RPMI8226 (cell line): ENCODE results near the gene FAM81B.

ENCODE experiments used
- DNase-seq: peaks from one replicate; pipeline ENCODE4 v3.0.0-alpha.2; 2015

FAM81B gene

DNA sequence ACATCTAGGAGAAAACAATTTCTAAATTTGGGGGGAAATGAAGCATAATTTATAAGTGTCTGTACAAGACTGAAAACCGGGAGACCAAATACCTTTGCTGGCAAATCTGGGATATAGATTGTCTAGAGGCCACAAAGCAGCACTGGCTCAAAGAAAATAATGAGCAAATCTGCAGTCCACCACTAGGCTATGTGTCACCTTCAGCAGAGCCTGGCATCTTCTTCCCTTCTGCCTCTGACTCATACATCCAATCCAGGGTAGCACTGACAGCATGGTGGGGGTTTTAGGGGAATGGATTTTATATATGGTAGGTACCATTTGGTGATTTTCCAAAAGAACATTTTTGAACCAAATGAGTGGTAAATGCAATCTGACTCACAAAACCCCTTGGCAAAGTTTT is 12.8 kb downstream of the FAM81B start:
- no peak for DNase-seq

DNA sequence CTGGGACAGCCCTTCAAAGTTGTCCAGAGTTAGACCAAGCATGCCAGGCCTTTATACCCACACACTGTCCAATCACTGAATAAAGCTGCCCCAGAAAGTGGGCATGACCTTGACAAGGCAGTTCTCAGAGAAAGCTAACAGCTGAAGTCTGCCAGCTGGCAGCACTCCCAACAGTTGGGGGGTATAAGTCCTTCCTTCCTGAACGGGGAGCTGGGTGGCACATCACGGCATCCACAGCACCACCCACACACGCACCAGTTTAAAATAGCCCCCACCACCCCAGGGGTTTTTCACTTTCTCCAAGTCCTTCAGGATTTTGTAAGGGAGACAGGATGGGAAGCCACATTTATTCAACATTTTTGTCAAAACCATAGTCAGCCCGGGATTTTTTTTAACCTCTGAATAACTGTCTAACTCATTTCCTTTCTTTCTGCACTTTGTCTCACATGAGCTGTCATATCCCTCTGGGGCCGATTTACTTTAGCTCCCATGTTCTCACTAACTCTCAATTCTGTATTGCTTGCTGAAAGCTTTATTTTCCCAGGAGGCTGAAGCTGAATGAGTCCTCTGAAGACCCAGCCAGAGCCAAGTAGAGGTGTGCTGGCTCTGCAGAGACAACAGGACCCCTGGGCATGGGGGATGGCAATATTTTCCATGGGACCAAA is 15.4 kb downstream of the FAM81B start:
- DNase-seq, result no peak

DNA sequence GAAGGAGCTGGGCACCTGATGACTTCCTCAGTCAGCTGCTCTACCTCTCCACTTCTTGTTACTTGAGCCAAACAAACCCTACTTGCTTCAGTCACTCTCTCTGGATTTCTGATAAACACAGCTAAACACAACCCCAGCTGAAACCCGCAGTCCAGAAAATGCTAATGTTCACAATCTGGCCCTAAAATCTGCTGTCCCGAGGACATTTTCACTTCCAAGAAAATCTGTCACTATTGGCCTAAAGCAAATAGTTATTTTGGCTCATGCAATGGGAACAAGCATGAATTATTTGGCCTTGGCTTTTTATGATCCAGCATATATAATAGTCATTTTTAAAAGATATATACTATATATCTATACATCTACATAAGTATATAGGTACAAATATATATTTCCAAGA is 19.1 kb downstream of the FAM81B start:
- DNase-seq, result no peak

DNA sequence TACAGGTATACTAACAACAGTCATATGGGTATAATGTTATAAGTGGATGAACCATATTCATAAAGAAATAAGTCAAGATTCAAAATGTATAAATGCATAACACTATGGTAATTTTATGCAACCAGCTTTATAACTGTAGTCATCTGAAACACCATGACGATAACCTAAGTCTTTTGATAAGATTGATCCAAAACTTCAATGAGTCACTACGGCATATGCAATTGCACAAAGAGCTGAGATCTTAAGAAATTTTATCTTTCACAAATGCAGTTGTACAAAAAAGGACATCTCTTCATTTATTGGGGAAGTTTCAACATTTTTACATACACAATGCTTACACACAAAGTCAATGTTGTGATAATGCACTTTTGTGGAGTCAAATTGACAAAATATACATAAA is 20.3 kb downstream of the FAM81B start:
- no peak for DNase-seq

DNA sequence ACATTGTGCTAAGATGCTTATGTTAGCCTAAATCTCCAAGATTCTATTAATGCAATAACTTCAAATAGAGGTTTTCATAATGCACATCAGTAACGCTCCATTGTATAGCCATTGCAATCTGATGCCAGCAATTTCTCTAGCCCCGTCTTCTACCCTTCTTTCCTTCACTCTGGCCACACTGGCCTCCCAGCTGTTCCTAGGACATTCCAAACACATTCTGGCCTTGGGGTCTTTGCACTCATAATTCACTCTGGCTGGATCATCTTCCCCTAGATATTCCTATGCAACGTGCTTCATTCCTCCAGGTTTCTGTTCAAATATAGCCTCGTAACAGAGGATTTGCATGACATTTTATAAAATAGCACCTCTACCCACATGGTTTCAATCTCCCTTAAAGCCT is 23.3 kb downstream of the FAM81B start:
- no peak for DNase-seq

GRCh38 chr5:95417971-95418370 is 26.8 kb downstream of the FAM81B start:
- DNase-seq, result no peak

DNA sequence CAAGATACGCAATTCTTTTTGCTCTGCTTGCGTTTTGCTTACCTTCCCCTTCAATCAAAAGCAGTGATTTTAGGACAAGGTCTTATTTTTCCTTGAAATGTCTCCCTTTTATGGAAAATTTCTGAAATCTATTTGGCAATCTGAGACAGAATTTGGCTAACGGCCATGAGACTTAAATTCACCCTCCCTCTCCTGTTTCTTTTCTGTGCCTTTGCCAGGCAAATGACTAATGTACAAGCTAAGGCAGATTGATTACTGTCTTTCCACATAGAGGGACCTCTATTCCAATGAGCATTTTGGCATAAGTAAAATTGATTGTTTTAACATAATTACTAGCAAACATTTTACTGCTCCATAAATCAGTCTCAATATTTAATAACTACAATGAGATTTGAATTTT is 31.7 kb downstream of the FAM81B start:
- DNase-seq, result no peak

DNA sequence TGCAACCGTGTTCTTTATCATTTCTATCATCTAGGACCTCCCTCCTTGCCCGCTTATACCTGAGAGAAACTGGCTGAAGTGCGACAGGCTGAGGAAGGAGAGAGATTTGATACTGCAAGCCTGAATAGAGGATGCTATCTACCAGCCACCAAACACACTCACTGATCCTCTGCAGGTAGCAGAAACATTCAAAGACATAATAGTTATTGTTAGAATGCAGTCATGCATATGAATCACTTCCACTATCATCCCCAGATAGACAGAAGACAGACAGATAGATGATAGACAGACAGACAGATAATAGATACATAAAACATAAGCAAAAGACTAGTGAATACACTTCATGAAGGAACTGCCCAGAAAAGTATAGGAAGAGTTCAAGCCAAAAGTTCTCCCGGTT is 32.9 kb downstream of the FAM81B start:
- no peak for DNase-seq

DNA sequence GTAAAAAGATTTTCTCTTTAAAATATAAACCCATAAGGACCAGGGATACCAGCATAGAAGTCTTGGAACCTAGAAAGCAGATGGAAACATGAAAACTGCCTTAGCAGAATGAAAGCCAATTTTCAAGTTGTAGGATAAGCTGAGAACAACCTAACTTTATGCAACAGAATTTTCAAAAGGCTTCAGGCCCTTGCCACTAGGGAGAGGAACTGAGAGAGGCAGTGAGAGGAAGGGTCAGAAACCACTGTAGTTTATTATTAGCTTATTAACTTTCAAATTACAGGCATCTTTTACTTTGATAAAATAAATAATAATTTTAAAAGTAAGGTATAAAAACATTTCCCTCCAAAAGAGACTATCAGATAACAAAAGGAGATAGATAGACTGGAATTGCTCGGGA is 33.4 kb downstream of the FAM81B start:
- no peak for DNase-seq

- no peak for DNase-seq
Measured at GRCh38 chr5:95426227-95426626, 35.1 kb downstream of the FAM81B start.

DNA sequence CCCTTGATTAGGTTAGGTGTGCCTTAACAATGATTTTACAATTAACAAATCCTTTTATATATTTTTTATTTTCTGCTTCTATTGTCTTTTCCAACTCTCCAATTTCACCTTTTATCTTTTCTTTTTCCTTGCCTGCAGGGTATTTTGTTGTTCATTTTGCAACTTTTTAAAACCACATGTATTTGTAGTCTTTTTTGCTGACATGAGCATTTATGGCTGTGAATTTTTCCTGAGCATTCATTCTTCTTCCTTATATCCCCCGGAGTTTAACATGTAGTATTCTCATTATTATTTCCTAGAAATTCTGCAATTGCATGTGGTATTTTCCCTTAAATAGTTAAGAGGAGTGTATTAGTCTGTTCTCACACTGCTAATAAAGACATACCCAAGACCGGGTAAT is 41.6 kb downstream of the FAM81B start:
- no peak for DNase-seq

DNA sequence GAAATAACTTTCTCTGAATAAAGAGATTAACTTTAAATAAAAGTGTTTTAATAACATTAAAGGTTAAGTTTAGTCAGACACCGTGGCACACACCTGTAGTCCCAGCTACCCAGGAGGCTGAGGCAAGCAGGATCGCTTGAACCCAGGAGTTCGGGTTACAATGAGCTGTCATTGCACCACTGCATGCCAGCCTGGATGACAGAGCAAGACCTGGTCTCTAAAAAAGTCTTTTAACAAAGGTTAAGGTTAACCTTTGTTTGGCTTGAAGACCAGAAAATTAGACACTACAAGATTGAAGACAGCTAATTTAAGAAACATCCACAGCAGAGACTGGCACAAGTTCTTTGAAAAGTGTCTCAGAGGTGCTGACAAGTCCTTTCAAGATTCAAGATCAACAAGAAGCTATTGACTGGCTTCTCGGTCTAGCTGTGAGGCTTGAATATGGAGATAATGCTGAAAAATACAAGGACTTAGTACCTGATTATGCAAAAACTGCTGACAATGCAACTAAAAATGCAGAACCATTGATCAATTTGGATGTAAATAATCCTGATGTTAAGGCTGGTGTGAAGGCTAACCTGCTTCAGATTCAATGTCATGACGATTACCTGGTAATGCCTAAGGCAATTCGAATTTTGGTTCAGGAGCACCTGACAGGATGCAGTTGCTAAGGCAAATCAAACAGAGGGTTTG is 48.8 kb downstream of the FAM81B start:
- DNase-seq, result no peak

DNA sequence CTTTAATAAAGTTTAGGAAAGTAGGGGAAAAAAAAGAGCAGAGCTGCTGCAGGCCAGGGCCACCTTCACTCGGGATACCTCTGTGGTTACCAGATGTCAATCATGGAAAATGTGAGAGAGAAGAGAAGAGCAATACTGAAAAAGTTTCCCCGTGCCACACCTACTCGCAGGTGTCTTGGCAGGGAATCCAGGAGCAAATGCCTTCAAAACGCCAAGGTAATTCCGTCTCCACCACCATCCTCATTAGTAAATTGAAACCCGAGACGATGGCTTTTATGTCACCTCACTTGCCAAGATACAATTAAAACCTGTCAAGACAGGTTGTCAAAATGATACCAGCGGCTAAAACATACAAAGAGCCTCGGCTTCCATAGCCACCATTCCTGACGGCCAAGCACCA is 49.7 kb downstream of the FAM81B start:
- no peak for DNase-seq

GRCh38 chr5:95441636-95442035 is 50.5 kb downstream of the FAM81B start:
- no peak for DNase-seq

DNA sequence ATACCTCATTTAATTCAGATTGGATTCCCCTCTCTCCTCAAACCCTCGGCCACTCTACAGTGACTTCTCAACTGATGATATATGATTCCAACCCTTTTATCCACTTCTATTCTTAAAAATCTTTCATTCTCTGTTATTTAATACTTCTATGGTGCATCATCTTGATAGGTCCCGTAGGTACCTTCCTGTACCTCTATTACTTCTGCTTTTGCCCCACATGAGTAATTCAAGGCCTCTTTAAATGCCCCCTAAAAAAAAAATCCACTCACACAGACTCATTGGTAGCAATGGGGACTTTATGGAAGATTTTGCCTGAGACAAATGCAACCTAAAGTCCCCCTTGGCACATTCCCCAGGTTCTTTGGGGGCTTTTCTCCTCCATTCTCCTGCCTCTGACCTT is 54.3 kb downstream of the FAM81B start:
- no peak for DNase-seq

DNA sequence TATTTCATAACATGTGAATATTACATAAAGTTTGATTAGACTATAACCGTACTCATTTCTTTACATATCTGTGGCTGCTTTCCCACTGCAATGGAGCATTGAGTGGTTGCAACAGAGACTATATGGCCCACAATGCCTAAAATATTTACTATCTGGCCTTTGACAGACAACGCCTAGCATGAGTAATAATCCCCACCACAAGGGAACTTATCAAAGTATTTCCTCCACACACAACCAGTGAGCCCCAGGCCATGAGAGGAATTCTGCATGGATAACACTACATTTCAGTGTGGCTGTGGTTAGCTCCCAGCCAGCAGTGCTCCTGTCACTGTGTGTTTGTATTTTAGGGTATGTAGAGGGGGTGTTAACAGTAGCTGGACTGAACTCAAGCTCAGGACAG is 54.8 kb downstream of the FAM81B start:
- no peak for DNase-seq

DNA sequence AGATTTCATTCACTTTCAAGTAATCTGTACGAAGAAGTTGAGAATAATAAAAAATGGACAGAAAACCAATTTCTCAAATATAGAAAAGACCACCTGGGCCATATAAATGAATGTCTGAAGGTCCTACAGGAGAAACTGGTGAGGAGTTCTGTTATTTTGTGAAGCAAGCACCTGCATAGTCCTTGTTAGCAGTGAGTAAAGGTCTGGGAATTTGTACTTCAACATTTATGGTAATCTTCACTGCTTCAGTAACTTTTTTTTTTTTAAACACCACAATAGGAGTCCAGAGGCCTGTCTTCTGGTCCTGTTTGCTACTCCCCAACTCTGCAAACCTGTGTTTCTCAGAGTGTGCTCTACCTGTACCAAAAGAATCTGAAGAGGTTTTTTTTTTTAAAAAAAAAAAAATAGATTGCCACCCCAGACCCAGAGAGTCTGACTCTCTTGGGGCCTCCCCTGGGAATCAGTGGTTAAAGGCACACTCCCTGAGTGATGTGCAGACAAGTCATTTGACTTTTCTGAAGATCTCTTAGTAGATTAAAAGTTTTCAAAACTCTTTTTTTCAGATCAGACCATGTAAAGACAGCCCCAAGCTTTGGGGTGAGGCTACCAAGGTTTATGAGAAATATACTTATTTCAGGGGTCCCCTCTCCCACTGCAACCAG is 55.5 kb downstream of the FAM81B start:
- DNase-seq, result no peak

GRCh38 chr5:95447961-95448360 is 56.8 kb downstream of the FAM81B start:
- no peak for DNase-seq

- DNase-seq, result no peak
Measured at GRCh38 chr5:95448789-95449188, 57.6 kb downstream of the FAM81B start.

DNA sequence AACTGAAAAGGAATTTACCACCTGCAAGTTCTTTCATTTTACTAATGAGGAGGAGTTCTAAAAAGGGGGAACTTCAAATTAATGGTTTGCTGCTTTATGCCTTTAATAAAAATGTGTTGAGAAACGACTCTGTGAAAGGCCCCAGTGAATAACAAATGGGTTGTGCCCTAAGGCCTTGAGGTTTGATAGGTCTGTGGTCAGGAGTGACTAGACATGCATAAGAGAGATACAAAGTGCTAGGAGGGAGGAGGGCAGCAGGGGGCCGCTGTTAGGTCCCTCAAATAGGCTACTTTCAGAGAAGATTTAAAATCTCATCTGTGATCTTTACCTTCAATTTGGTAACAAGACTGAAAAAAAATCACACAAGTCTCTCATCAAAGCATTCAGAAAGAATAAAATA is 58.3 kb downstream of the FAM81B start:
- no peak for DNase-seq

DNA sequence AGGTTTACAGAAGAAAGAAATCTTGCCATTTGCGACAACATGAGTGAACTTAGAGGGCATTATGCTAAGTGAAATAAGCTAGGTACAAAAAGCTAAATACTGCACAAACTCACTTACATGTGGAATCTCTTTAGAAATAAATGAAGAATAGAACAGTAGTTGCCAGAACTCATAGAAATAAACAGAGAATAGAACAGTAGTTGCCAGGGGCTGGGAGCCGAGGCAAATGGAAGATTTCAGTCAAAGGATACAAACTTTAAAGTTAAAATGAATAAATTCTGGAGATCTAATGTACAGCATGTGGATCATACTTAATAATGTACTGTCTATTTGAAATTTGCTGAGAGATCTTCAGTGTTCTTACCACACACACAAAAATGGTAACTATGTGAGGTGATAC is 63.4 kb downstream of the FAM81B start:
- DNase-seq, result no peak

DNA sequence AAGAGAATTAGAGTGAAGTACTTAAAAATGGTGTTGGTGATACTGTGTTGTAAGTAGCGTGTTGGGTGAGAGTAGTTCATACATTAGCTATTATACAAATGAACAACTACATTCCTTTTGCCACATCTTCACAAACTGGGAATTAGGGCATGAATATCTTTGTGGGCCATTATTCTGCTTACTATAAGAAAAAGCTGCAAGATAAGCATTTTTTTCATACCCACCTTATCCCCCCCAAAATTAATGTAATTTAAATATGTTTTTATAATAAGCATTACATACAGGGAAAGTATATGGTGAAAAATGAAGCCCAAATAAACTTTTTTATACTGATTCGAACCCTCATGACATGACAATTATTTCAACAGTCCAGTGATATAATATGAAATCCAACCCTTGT is 69.5 kb downstream of the FAM81B start:
- no peak for DNase-seq

DNA sequence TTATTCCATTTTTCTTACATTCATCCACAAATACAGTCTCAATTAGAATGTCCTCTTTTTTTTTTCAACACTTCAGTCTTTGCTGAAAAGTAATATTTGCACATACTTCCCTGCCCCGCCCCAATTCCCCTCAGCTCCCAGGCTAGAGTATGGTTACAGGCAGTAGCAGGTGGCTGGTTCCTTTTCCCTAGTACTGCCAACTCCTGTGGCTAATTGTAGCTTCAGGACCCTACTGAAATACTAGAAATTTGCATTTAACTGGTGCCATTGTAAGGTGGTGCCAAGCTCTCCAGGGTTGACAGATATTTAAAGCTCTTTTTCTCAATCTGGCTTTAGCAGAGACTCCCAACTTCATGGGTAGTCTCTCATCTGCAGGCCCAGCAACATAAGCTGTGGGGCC is 80.3 kb downstream of the FAM81B start:
- DNase-seq, result no peak

- no peak for DNase-seq
Measured at GRCh38 chr5:95471942-95472341, 80.8 kb downstream of the FAM81B start.

DNA sequence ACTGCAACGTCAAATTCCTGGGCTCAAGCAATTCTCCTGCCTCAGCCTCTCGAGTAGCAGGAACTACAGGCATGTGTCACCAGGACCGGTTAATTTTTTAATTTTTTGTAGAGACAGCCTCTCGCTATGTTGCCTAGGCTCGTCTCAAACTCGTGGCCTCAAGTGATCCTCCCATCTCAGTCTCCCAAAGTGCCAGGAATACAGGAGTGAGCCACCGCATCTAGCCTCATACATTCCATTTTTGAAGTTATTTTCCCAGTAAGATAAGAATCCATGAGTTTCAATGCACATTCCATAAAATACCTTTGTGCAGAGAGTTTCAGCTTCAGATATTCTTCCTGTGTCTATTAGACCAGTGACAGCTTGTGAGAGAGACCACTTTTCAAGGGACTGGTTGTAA is 93.3 kb downstream of the FAM81B start:
- DNase-seq, result no peak
